ENCODE results near the gene ACSS2.
A peak's percentile ranks its signal among the peaks of the same experiment; 100 is the strongest.

The ACSS2 gene, protein sequence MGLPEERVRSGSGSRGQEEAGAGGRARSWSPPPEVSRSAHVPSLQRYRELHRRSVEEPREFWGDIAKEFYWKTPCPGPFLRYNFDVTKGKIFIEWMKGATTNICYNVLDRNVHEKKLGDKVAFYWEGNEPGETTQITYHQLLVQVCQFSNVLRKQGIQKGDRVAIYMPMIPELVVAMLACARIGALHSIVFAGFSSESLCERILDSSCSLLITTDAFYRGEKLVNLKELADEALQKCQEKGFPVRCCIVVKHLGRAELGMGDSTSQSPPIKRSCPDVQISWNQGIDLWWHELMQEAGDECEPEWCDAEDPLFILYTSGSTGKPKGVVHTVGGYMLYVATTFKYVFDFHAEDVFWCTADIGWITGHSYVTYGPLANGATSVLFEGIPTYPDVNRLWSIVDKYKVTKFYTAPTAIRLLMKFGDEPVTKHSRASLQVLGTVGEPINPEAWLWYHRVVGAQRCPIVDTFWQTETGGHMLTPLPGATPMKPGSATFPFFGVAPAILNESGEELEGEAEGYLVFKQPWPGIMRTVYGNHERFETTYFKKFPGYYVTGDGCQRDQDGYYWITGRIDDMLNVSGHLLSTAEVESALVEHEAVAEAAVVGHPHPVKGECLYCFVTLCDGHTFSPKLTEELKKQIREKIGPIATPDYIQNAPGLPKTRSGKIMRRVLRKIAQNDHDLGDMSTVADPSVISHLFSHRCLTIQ

GRCh38 chr20:34876406-34877282, at the start of gene ACSS2:
ACSS2 (plus strand) TSS chr20:34876612; CDS start chr20:34876646, 34 bp downstream.
- peak within 1 kb of the TSS; percentile 76 for H3K4me3 ChIP-seq (ENCODE audit: low read depth, low read length)
- no peak for DNase-seq (ENCODE audit: low read depth)
- TF ChIP-seq, protein P1, sequence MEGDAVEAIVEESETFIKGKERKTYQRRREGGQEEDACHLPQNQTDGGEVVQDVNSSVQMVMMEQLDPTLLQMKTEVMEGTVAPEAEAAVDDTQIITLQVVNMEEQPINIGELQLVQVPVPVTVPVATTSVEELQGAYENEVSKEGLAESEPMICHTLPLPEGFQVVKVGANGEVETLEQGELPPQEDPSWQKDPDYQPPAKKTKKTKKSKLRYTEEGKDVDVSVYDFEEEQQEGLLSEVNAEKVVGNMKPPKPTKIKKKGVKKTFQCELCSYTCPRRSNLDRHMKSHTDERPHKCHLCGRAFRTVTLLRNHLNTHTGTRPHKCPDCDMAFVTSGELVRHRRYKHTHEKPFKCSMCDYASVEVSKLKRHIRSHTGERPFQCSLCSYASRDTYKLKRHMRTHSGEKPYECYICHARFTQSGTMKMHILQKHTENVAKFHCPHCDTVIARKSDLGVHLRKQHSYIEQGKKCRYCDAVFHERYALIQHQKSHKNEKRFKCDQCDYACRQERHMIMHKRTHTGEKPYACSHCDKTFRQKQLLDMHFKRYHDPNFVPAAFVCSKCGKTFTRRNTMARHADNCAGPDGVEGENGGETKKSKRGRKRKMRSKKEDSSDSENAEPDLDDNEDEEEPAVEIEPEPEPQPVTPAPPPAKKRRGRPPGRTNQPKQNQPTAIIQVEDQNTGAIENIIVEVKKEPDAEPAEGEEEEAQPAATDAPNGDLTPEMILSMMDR (IDR thresholded peaks at IDR 0.05; ENCODE audit: insufficient read depth, low read depth, low read length, missing control alignments): no peak

DNA sequence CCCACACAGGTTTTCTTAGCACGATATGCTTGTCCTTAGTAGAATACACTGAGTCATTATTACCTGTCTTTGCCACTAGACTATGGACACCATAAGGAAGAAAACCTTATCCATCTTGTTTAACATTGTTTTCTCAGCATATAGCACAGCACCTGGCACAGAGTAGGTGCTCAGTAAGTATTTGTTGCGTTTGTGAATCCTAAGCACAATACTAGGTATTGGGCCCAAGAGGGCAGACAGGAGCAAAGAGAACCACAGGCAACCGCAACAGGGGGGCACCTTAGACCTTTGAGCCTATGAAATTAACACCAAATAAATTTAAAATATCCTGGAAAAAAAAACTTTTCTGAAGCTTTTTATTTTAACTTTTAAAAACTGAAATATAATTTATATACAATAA, 47.2 kb upstream of the ACSS2 start:
- DNase-seq (ENCODE audit: low read depth): no peak
- TF ChIP-seq, protein P1 (IDR thresholded peaks at IDR 0.05; ENCODE audit: insufficient read depth, low read depth, low read length, missing control alignments): no peak
- H3K4me3 ChIP-seq (ENCODE audit: low read depth, low read length): no peak overlapping the region

- no peak for DNase-seq (ENCODE audit: low read depth)
- H3K4me3 ChIP-seq (ENCODE audit: low read depth, low read length): no peak overlapping the region
- TF ChIP-seq, protein P1 (IDR thresholded peaks at IDR 0.05; ENCODE audit: insufficient read depth, low read depth, low read length, missing control alignments): no peak
Measured at GRCh38 chr20:34831936-34832335, 44.5 kb upstream of the ACSS2 start.

GRCh38 chr20:34834459-34834893, 41.9 kb upstream of the ACSS2 start:
- peak; percentile 37 for DNase-seq (ENCODE audit: low read depth)
- TF ChIP-seq, protein P1 (IDR thresholded peaks at IDR 0.05; ENCODE audit: insufficient read depth, low read depth, low read length, missing control alignments): peak; percentile 13
- no peak overlapping the region for H3K4me3 ChIP-seq (ENCODE audit: low read depth, low read length)

GRCh38 chr20:34842143-34842542, 34.3 kb upstream of the ACSS2 start:
- TF ChIP-seq, protein P1 (IDR thresholded peaks at IDR 0.05; ENCODE audit: insufficient read depth, low read depth, low read length, missing control alignments): no peak
- H3K4me3 ChIP-seq (ENCODE audit: low read depth, low read length): no peak overlapping the region
- DNase-seq (ENCODE audit: low read depth): no peak

- DNase-seq (ENCODE audit: low read depth): no peak
- no peak overlapping the region for H3K4me3 ChIP-seq (ENCODE audit: low read depth, low read length)
- TF ChIP-seq, protein P1 (IDR thresholded peaks at IDR 0.05; ENCODE audit: insufficient read depth, low read depth, low read length, missing control alignments): no peak
Measured at GRCh38 chr20:34843421-34843820, 33.0 kb upstream of the ACSS2 start.
